GM18507 (cell line): ENCODE measurements around the gene CALN1.

ENCODE experiments used
- DNase-seq: peaks from one replicate; pipeline ENCODE4 v3.0.0; 2011; ENCODE audit warnings: low read depth; ENCODE audit not compliant: insufficient read length; ENCODE audit errors: extremely low spot score
- FAIRE-seq: peaks from 2 replicates; lab custom pipeline; 2011; peaks lifted over from hg19 to GRCh38; lab: Jason Lieb, UNC

CALN1 gene

GRCh38 chr7:72335561-72336381 is 76.4 kb downstream of the CALN1 start:
- DNase-seq = no peak
- FAIRE-seq = no peak

- no peak for FAIRE-seq
- no peak for DNase-seq
Measured at GRCh38 chr7:72334698-72335097, 77.4 kb downstream of the CALN1 start.

- no peak for DNase-seq
- FAIRE-seq = no peak
Measured at GRCh38 chr7:72334066-72334465, 78.1 kb downstream of the CALN1 start.

GRCh38 chr7:72326811-72327210 is 85.3 kb downstream of the CALN1 start:
- FAIRE-seq (no peak), DNase-seq (no peak)

- no peak for FAIRE-seq
- DNase-seq = no peak
Measured at GRCh38 chr7:72326365-72326764, 85.8 kb downstream of the CALN1 start.

- FAIRE-seq = no peak
- DNase-seq = no peak
Measured at GRCh38 chr7:72325561-72325960, 86.6 kb downstream of the CALN1 start.

GRCh38 chr7:72321637-72322036 is 90.5 kb downstream of the CALN1 start:
- FAIRE-seq (no peak), DNase-seq (no peak)

GRCh38 chr7:72321081-72321480 is 91.1 kb downstream of the CALN1 start:
- no peak for DNase-seq

GRCh38 chr7:72317341-72317740 is 94.8 kb downstream of the CALN1 start:
- no peak for FAIRE-seq

More at GRCh38 chr7:72321081-72321480, 91.1 kb downstream of the CALN1 start:
- FAIRE-seq = no peak

GRCh38 chr7:72316148-72316547 is 96.0 kb downstream of the CALN1 start:
- DNase-seq (no peak), FAIRE-seq (no peak)

More at GRCh38 chr7:72317341-72317740, 94.8 kb downstream of the CALN1 start:
- DNase-seq = no peak

- DNase-seq (no peak), FAIRE-seq (no peak)
Measured at GRCh38 chr7:72313906-72314305, 98.2 kb downstream of the CALN1 start.

GRCh38 chr7:72310301-72310700 is 101.8 kb downstream of the CALN1 start:
- DNase-seq = no peak
- FAIRE-seq = no peak

GRCh38 chr7:72309476-72309875 is 102.7 kb downstream of the CALN1 start:
- FAIRE-seq = no peak
- DNase-seq = no peak

GRCh38 chr7:72308986-72309385 is 103.2 kb downstream of the CALN1 start:
- no peak for FAIRE-seq
- no peak for DNase-seq

GRCh38 chr7:72307566-72307965 is 104.6 kb downstream of the CALN1 start:
- no peak for DNase-seq
- no peak for FAIRE-seq

- no peak for DNase-seq
- no peak for FAIRE-seq
Measured at GRCh38 chr7:72298912-72299311, 113.2 kb downstream of the CALN1 start.

- no peak for DNase-seq
- FAIRE-seq = no peak
Measured at GRCh38 chr7:72298091-72298490, 114.0 kb downstream of the CALN1 start.

- FAIRE-seq = no peak
- no peak for DNase-seq
Measured at GRCh38 chr7:72297636-72298035, 114.5 kb downstream of the CALN1 start.

GRCh38 chr7:72292794-72293193 is 119.3 kb downstream of the CALN1 start:
- FAIRE-seq = no peak
- no peak for DNase-seq

GRCh38 chr7:72292118-72292517 is 120.0 kb downstream of the CALN1 start:
- no peak for FAIRE-seq
- DNase-seq = no peak

GRCh38 chr7:72286519-72286918 is 125.6 kb downstream of the CALN1 start:
- FAIRE-seq = no peak
- DNase-seq = no peak
